ENCODE data around the gene CARMIL1. TPM values are rescaled to one million over a fixed set of nuclear protein-coding genes. Genes with fewer than 3 reads are reported as not detected.

Gene CARMIL1
- total RNA-seq, 1 donor from 2014 or later, result 37.6 TPM

DNA sequence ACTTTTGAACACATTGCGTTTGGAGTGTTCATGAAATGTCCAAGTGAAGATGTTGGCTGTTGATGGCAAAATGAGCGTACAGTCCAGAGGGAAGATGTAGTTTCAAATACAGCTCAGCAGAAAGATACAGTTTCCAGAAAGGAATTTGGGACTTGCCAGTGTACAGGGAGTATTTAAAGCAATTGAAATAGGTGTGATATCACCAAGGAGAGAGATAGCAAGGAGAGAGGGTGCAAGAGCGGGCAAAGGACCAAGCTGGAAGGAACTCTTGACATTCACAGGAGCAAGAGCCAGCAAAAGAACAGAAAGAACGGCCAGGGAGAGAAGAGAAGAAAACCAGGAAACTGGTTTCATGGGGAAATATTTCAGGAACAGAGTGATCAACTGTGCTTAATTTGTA, 47.8 kb downstream of the CARMIL1 start:
- H3K36me3 ChIP-seq, result no peaks in the 10 kb centered on the region
- no peak overlapping the region for H3K27ac ChIP-seq
- no peak overlapping the region for H3K4me3 ChIP-seq
- intact Hi-C loops (cut with DNase I), result no loop called here
- DNase-seq, result no peak
- no peaks in the 10 kb centered on the region for H3K27me3 ChIP-seq
- TF ChIP-seq, protein P1, sequence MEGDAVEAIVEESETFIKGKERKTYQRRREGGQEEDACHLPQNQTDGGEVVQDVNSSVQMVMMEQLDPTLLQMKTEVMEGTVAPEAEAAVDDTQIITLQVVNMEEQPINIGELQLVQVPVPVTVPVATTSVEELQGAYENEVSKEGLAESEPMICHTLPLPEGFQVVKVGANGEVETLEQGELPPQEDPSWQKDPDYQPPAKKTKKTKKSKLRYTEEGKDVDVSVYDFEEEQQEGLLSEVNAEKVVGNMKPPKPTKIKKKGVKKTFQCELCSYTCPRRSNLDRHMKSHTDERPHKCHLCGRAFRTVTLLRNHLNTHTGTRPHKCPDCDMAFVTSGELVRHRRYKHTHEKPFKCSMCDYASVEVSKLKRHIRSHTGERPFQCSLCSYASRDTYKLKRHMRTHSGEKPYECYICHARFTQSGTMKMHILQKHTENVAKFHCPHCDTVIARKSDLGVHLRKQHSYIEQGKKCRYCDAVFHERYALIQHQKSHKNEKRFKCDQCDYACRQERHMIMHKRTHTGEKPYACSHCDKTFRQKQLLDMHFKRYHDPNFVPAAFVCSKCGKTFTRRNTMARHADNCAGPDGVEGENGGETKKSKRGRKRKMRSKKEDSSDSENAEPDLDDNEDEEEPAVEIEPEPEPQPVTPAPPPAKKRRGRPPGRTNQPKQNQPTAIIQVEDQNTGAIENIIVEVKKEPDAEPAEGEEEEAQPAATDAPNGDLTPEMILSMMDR (IDR thresholded peaks at IDR 0.05), result no peak
- ATAC-seq, result no peak
- no peaks in the 10 kb centered on the region for H3K9me3 ChIP-seq
- peaks cover 20% of the 10 kb centered on the region for H3K4me1 ChIP-seq

- Histone ChIP-seq H3K27me3 (no peaks in the 10 kb centered on the region), H3K4me1 (peaks cover 25% of the 10 kb centered on the region), H3K27ac (no peak overlapping the region), H3K4me3 (no peak overlapping the region), H3K9me3 (no peaks in the 10 kb centered on the region), H3K36me3 (no peaks in the 10 kb centered on the region)
- TF ChIP-seq, protein P1 (IDR thresholded peaks at IDR 0.05), result no peak
- no peak for DNase-seq
- intact Hi-C loops (cut with DNase I), result no loop called here
- no peak for ATAC-seq
Observed at GRCh38 chr6:25327432-25327831, 48.3 kb downstream of the CARMIL1 start.

GRCh38 chr6:25329161-25329817, 50.1 kb downstream of the CARMIL1 start:
- peaks cover 29% of the 10 kb centered on the region for H3K4me1 ChIP-seq
- H3K4me3 ChIP-seq, result no peak overlapping the region
- intact Hi-C loops (cut with DNase I), result no loop called here
- no peak for ATAC-seq
- TF ChIP-seq, protein P1 (IDR thresholded peaks at IDR 0.05), result no peak
- no peaks in the 10 kb centered on the region for H3K36me3 ChIP-seq
- H3K27me3 ChIP-seq, result no peaks in the 10 kb centered on the region
- no peak for DNase-seq
- H3K9me3 ChIP-seq, result no peaks in the 10 kb centered on the region
- H3K27ac ChIP-seq, result no peak overlapping the region

GRCh38 chr6:25329982-25330381, 50.8 kb downstream of the CARMIL1 start:
- TF ChIP-seq, protein P1 (IDR thresholded peaks at IDR 0.05), result no peak
- H3K4me3 ChIP-seq, result no peak overlapping the region
- no peaks in the 10 kb centered on the region for H3K27me3 ChIP-seq
- H3K36me3 ChIP-seq, result no peaks in the 10 kb centered on the region
- ATAC-seq (peak; percentile 19), DNase-seq (no peak)
- H3K9me3 ChIP-seq, result no peaks in the 10 kb centered on the region
- intact Hi-C loops (cut with DNase I), result no loop called here
- H3K27ac ChIP-seq, result no peak overlapping the region
- H3K4me1 ChIP-seq, result peaks cover 25% of the 10 kb centered on the region

- no peak overlapping the region for H3K4me3 ChIP-seq
- no peaks in the 10 kb centered on the region for H3K9me3 ChIP-seq
- ATAC-seq, result no peak
- peaks cover 25% of the 10 kb centered on the region for H3K4me1 ChIP-seq
- no peaks in the 10 kb centered on the region for H3K36me3 ChIP-seq
- H3K27ac ChIP-seq, result no peak overlapping the region
- no peak for DNase-seq
- H3K27me3 ChIP-seq, result no peaks in the 10 kb centered on the region
- TF ChIP-seq, protein P1 (IDR thresholded peaks at IDR 0.05), result no peak
- intact Hi-C loops (cut with DNase I), result no loop called here
Observed at GRCh38 chr6:25330796-25331685, 51.9 kb downstream of the CARMIL1 start.

Measured in upper lobe of right lung (tissue), 1 donor.